Activated naive CD4-positive, alpha-beta T cell treated with anti-CD3 and anti-CD28 coated beads, Interleukin-2, amount 50 U/mL, for 72 hours (primary cell): ENCODE results near the gene CHST13. TPM values are rescaled to one million over a fixed set of nuclear protein-coding genes. Genes with fewer than 3 reads are reported as not detected.
"Not testable (repeated sequence)": the region's sequence is repeated elsewhere in the genome, so short reads cannot be mapped to it uniquely, and the experiment has no call there.

Experiments used
- ATAC-seq, 2 donors: fragments of 150-1000 bp; cut with Tn5 transposase; 2 replicates each; pipeline ENCODE4 v1.10.0; 2021; ENCODE audit warnings: mild to moderate bottlenecking in 2 of 2, moderate library complexity in 2 of 2
- DNase-seq, 2 donors: peaks; one replicate each; pipeline ENCODE4 v3.0.0; 2021 to 2022; ENCODE audit warnings: low spot score in 2 of 2
- H3K27ac Mint-ChIP-seq, 2 donors: one replicate each; pipeline ENCODE4 v1.8.0; 2022; ENCODE audit warnings: mild to moderate bottlenecking in 2 of 2, mixed read lengths in 2 of 2
- H3K36me3 Mint-ChIP-seq, 2 donors: one replicate each; pipeline ENCODE4 v1.8.0; 2022; ENCODE audit warnings: mixed read lengths in 2 of 2
- H3K9me3 Mint-ChIP-seq, 2 donors: one replicate each; pipeline ENCODE4 v1.8.0; 2022; ENCODE audit warnings: mixed read lengths in 2 of 2
- total RNA-seq, 2 donors: library from RNA; stranded (reverse); gene quantifications; one replicate each; pipeline ENCODE4 v1.2.3, GENCODE V29; 2022

The CHST13 gene
- total RNA-seq, 2 donors from 2014 or later, result not detected

GRCh38 chr3:126568776-126569342, 44.9 kb downstream of the CHST13 start:
- Mint-ChIP-seq H3K9me3 (no peaks in the 10 kb centered on the region), H3K27ac (peak overlapping the region in 1 of 2 donors; percentile 82)
- ATAC-seq, result no peak

DNA sequence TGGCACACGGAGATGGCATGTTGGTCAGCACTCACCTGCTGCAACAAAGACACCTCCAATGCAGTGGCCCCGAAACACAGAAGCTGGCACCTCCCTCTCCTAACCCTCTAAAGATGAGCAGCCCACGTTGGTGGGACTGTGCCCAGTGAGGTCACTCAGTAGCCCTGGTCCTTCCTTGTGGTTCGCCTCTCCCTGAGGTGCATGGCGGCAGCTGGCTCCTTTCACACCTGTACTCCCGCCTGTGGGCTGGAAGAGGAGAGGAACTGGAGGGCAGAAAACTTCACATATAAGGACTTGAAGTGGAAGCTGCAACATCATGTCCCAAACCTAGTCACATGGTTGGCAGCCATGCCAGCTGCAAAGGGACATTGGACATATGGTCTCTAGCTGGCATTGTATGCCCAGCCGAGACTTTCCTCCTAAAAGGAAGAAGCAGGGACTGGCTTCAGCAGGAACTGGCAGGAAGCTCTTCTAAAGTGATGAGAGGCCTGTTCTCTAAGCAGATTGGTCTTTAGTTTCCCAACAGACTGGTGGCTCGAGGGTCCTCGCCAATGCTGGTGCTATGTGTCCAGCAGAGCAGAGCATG, 45.5 kb downstream of the CHST13 start:
- ATAC-seq, result no peak
- DNase-seq, result peak in 1 of 2 donors; percentile 26
- H3K27ac Mint-ChIP-seq, result no peak overlapping the region
- no peaks in the 10 kb centered on the region for H3K9me3 Mint-ChIP-seq
- no peaks in the 10 kb centered on the region for H3K36me3 Mint-ChIP-seq

More at GRCh38 chr3:126568776-126569342, 44.9 kb downstream of the CHST13 start:
- DNase-seq, result no peak
- H3K36me3 Mint-ChIP-seq, result no peaks in the 10 kb centered on the region

GRCh38 chr3:126570103-126570541, 46.2 kb downstream of the CHST13 start:
- no peaks in the 10 kb centered on the region for H3K36me3 Mint-ChIP-seq
- no peak for ATAC-seq
- DNase-seq, result no peak
- H3K9me3 Mint-ChIP-seq, result no peaks in the 10 kb centered on the region
- no peak overlapping the region for H3K27ac Mint-ChIP-seq

DNA sequence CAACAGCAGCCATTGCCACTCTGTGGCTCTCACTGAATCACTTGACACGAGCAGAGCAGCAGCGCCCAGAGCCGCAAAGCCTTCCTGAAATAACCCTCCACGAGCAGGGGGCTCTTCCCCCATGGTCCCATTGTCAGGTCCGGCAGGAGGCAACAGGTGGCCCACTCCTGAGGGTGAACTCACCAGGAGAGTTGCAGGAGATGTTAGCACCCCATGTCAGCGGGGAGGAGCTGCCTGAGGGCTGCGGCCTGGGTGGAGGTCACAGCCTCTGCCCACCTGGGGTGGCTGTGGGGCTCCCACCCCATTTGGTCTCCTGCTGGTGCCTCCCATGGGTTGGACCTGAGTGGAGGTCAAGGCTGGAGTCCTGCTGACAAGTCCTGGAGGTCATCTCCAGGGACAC, 47.1 kb downstream of the CHST13 start:
- no peaks in the 10 kb centered on the region for H3K9me3 Mint-ChIP-seq
- ATAC-seq, result no peak
- DNase-seq, result no peak
- no peak overlapping the region for H3K27ac Mint-ChIP-seq
- no peaks in the 10 kb centered on the region for H3K36me3 Mint-ChIP-seq

- ATAC-seq, result no peak
- no peaks in the 10 kb centered on the region for H3K9me3 Mint-ChIP-seq
- no peaks in the 10 kb centered on the region for H3K36me3 Mint-ChIP-seq
- H3K27ac Mint-ChIP-seq, result no peak overlapping the region
- no peak for DNase-seq
These were observed 49.6 kb downstream of the CHST13 start for GRCh38 chr3:126573492-126574117.

DNA sequence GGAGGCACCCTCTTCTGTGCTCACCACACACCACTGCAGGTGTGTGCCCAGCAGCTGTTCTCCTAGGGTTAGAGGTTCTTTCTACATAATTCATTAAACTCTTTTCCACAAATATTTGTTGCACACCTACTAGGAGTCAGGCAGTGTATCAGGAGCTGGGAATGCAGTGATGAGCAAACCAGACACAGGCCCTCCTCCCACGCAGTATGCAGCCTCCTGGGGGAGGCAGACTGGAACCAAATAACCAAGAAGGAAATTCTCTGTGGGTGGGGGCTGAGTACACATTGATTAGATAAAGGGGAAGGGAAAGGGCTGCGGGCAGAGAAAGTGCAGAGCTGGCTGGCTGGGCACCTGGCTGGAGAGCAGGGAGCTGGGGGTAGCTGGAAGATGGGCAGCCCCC, 53.3 kb downstream of the CHST13 start:
- Mint-ChIP-seq H3K9me3 (no peaks in the 10 kb centered on the region), H3K27ac (no peak overlapping the region), H3K36me3 (no peaks in the 10 kb centered on the region)
- ATAC-seq, result no peak
- no peak for DNase-seq

GRCh38 chr3:126578702-126579101, 54.7 kb downstream of the CHST13 start:
- DNase-seq (no peak), ATAC-seq (no peak)
- H3K36me3 Mint-ChIP-seq, result no peaks in the 10 kb centered on the region
- no peaks in the 10 kb centered on the region for H3K9me3 Mint-ChIP-seq
- H3K27ac Mint-ChIP-seq, result no peak overlapping the region

DNA sequence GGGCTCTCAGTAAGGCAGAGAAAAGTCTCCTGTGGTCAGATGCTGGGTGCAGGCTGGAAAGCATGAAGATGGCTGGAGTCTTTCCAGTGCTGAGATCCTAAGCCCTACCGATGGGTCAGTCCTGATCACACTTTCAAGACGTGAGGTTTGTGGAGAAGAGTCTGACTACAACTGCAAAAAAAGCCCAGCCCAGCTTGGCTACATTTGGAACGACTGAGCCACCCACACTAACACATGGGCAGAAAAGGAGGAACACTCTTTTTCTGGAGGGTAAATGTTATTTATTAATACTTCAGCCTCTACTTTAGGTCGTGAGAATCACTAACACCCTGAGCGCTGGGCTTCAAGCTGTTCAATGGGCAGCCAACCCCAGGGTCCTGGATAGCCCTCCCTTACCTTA, 56.8 kb downstream of the CHST13 start:
- Mint-ChIP-seq H3K27ac (no peak overlapping the region), H3K9me3 (no peaks in the 10 kb centered on the region), H3K36me3 (no peaks in the 10 kb centered on the region)
- ATAC-seq (no peak), DNase-seq (no peak)

GRCh38 chr3:126581569-126581968, 57.6 kb downstream of the CHST13 start:
- DNase-seq, result no peak
- Mint-ChIP-seq H3K27ac (no peak overlapping the region), H3K9me3 (no peaks in the 10 kb centered on the region), H3K36me3 (no peaks in the 10 kb centered on the region)
- ATAC-seq, result no peak

DNA sequence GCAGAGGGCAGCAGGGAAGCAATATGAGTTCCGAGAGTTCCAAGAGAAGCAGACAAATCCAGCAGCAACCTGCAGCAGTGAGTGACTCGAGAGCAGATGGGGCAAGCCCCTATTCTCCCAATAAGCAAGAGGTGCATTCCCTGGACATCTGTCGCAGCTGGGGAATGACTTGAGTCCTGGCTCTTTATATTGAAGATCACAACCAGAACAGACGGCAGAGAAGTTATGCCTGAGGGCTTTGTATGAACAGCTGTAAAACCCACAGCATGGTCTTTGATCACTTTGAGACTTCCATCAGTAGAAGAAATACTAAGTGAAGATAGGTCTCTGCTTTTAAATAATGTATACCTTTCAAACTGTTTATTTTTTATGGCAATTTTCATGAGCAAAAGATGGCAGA, 58.4 kb downstream of the CHST13 start:
- no peak for ATAC-seq
- no peak overlapping the region for H3K27ac Mint-ChIP-seq
- H3K36me3 Mint-ChIP-seq, result no peaks in the 10 kb centered on the region
- DNase-seq, result no peak
- H3K9me3 Mint-ChIP-seq, result peaks cover 0 to 5% of the 10 kb centered on the region in 2 donors

GRCh38 chr3:126591515-126591914, 67.6 kb downstream of the CHST13 start:
- not testable (repeated sequence) for H3K27ac Mint-ChIP-seq, DNase-seq, ATAC-seq
- H3K36me3 Mint-ChIP-seq, result peaks cover 27 to 54% of the 10 kb centered on the region in 2 donors
- peaks cover 22 to 38% of the 10 kb centered on the region in 2 donors for H3K9me3 Mint-ChIP-seq

Other genes with a start within 250 kb of the CHST13 start
- under 1 TPM in 1 of 2 donors, not detected in 1; 0.68 TPM for gene KLF15, start 166.7 kb upstream of the CHST13 start, total RNA-seq
- not detected for gene CFAP100, start 129.2 kb upstream of the CHST13 start, total RNA-seq
- 10 to 100 TPM; 23.9 to 26.9 TPM for gene ZXDC, start 48.3 kb upstream of the CHST13 start, total RNA-seq
- not detected for gene UROC1, start 6.4 kb upstream of the CHST13 start, total RNA-seq
- not detected for gene C3orf22, start 34.8 kb downstream of the CHST13 start, total RNA-seq
- gene TXNRD3, start 131.0 kb downstream of the CHST13 start, total RNA-seq, result 1 to 10 TPM; 2.3 to 3.2 TPM
- gene CHCHD6, start 180.1 kb downstream of the CHST13 start, total RNA-seq, result 10 to 100 TPM; 13.6 to 19.7 TPM